HepG2 (cell line): ENCODE results near the gene GRAMD2A. TPM values are rescaled to one million over a fixed set of nuclear protein-coding genes. Genes with fewer than 3 reads are reported as not detected.

Source experiments
- ETV5 ChIP-seq: IDR thresholded peaks from 2 replicates; pipeline ENCODE4 v1.6.1; 2018; ENCODE audit warnings: missing biosample characterization, missing genetic modification reagents, inconsistent platforms, borderline replicate concordance
- NR2F6 ChIP-seq, 2 experiments: IDR thresholded peaks; 2 replicates each; pipeline ENCODE4 v1.6.1; 2016; ENCODE audit warnings: antibody characterized with exemption in 1 of 2, mild to moderate bottlenecking in 1 of 2
- PATZ1 ChIP-seq: sonication (generic); formaldehyde crosslinking; IDR thresholded peaks from 2 replicates; pipeline ENCODE4 v1.4.0; 2020; ENCODE audit warnings: missing genetic modification reagents
- XBP1 ChIP-seq: sonication (generic); formaldehyde crosslinking; IDR thresholded peaks from 2 replicates; pipeline ENCODE4 v1.5.0; 2020; ENCODE audit warnings: missing genetic modification reagents
- ZBTB20 ChIP-seq: sonication (generic); formaldehyde crosslinking; IDR thresholded peaks from 2 replicates; pipeline ENCODE4 v1.8.1; 2023; ENCODE audit warnings: missing genetic modification reagents, low read depth, mild to moderate bottlenecking, borderline replicate concordance
- ZNF564 ChIP-seq: sonication (generic); formaldehyde crosslinking; IDR thresholded peaks from 2 replicates; pipeline ENCODE4 v1.8.1; 2023; ENCODE audit warnings: mild to moderate bottlenecking, missing genetic modification reagents
- ZNF883 ChIP-seq: sonication (generic); formaldehyde crosslinking; IDR thresholded peaks from 2 replicates; pipeline ENCODE4 v1.5.1; 2020; ENCODE audit warnings: mild to moderate bottlenecking, missing genetic modification reagents; ENCODE audit errors: not compliant biosample characterization
- ZSCAN31 ChIP-seq: sonication (generic); formaldehyde crosslinking; IDR thresholded peaks from 2 replicates; pipeline ENCODE4 v1.5.0; 2020; ENCODE audit warnings: low read depth, mild to moderate bottlenecking, missing genetic modification reagents
- polyA plus RNA-seq, 8 experiments: library from polyadenylated mRNA; depleted of rRNA in 3 of 8; stranded (reverse) in 7 of 8; unstranded in 1 of 8; fragments of >200 nt; fragmentation: Illumina TruSeq in 4 of 8; extraction: Trizol in 4 of 8; gene quantifications; 2 replicates each; pipeline versions ENCODE4 v1.2.1 to v1.2.3, GENCODE V29; 2011 to 2016; ENCODE audit warnings: low read depth in 4 of 8, missing spikeins in 1 of 8, mixed read lengths in 1 of 8; ENCODE audit not compliant: insufficient read depth in 1 of 8
- total RNA-seq, 5 experiments: library from RNA; depleted of rRNA; stranded (reverse); fragments of >200 nt; fragmentation: Illumina TruSeq; extraction: Trizol; gene quantifications; 2 replicates each; pipeline ENCODE4 v1.2.3, GENCODE V29; 2016; ENCODE audit warnings: low read depth in 1 of 5
- TF ChIP-seq, protein P1 (sequence below): IDR thresholded peaks from 2 replicates; pipeline ENCODE4 v1.6.1; 2016; ENCODE audit warnings: low read depth, borderline replicate concordance
- TF ChIP-seq, protein P2 (sequence below): IDR thresholded peaks from 2 replicates; pipeline ENCODE4 v1.6.1; 2016; ENCODE audit warnings: low read depth
- TF ChIP-seq, protein P3 (sequence below): sonication (generic); formaldehyde crosslinking; IDR thresholded peaks from 2 replicates; pipeline ENCODE4 v1.4.0; 2020; ENCODE audit warnings: missing genetic modification reagents, low read depth, mild to moderate bottlenecking, borderline replicate concordance
- TF ChIP-seq, protein P4 (sequence below): sonication (generic); formaldehyde crosslinking; IDR thresholded peaks from 2 replicates; pipeline ENCODE4 v1.4.0; 2020; ENCODE audit warnings: missing genetic modification reagents

GRAMD2A gene
- total and polyA plus RNA-seq, 2 of the 13 experiments (the other 11 are each of a cell fraction or from before 2014, with no cell fraction given), result 0.04 TPM; not detected in 1

DNA sequence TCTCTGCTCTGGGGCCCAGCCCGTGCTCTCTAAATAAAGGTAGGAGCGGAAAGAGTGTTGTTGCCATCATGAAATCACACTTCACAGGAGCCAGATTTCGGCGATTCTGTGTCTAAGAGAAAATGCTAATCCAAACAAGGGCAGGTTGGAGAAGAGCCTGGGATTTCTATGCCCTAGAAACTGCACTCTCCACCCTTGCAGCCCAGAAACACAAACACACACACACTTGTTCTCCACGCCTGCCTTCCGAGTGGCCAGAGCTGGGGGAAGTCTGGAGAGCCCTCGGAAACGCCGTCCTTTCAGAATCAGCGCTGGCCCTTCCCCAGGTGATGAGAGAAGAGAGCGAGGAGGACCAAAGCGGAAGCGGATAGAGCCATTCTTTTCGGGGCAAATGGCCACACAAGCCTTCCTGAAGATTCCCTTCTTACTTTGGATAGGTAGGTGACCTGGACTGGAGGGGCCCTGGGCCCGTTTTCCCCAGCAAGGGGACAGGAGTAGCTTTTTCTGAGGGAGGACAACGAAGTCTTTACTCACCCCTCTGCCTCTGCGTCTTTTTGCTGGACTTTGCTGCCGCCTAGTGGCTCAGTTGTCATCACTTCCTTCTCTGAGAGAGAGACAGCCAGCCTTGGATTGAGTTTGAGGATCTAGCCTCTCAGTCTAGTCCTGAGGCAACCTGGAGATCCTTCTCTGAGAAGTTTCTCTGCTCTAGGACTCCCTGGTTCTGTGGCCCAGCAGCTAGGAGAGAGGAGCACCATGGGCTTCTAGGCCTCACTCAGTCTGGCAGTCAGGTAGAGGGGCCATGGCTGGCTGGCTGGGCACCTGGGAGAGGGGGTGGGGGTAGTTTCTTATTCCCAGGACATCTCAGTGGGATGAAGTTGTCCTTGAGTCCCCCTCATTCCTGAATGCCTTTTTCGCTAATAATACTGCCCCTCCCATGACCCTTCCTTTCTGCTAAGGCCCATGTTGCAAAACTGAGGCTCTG is 41.7 kb downstream of the GRAMD2A start (continued):
- TF ChIP-seq, protein P1, sequence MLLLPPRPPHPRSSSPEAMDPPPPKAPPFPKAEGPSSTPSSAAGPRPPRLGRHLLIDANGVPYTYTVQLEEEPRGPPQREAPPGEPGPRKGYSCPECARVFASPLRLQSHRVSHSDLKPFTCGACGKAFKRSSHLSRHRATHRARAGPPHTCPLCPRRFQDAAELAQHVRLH (CRISPR knock-in tag), result peak; percentile 79; the same call in 1 of the 2 replicates
- TF ChIP-seq ZNF564 (CRISPR knock-in tag), result no peak
- 0 out of 2 replicates have a peak, but pooled peaks have one; percentile 22 for TF ChIP-seq ZBTB20 (CRISPR knock-in tag)
- no peak for TF ChIP-seq XBP1 (CRISPR knock-in tag)
- TF ChIP-seq, protein P2, sequence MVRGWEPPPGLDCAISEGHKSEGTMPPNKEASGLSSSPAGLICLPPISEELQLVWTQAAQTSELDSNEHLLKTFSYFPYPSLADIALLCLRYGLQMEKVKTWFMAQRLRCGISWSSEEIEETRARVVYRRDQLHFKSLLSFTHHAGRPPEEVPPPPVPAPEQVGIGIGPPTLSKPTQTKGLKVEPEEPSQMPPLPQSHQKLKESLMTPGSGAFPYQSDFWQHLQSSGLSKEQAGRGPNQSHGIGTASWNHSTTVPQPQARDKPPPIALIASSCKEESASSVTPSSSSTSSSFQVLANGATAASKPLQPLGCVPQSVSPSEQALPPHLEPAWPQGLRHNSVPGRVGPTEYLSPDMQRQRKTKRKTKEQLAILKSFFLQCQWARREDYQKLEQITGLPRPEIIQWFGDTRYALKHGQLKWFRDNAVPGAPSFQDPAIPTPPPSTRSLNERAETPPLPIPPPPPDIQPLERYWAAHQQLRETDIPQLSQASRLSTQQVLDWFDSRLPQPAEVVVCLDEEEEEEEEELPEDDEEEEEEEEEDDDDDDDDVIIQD, result no peak
- TF ChIP-seq, protein P3, sequence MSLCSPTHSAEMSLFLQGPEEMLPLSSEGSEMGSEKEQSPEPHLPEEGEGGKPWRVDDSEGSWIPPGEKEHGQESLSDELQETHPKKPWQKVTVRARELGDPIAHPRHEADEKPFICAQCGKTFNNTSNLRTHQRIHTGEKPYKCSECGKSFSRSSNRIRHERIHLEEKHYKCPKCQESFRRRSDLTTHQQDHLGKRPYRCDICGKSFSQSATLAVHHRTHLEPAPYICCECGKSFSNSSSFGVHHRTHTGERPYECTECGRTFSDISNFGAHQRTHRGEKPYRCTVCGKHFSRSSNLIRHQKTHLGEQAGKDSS (CRISPR knock-in tag), result 0 out of 2 replicates have a peak, but pooled peaks have one; percentile 46
- TF ChIP-seq NR2F6 (IDR thresholded peaks at IDR 0.05), result no peak
- TF ChIP-seq NR2F6 (CRISPR knock-in tag; IDR thresholded peaks at IDR 0.05), result peak; percentile 30; the same call in 1 of the 2 replicates
- TF ChIP-seq, protein P4, sequence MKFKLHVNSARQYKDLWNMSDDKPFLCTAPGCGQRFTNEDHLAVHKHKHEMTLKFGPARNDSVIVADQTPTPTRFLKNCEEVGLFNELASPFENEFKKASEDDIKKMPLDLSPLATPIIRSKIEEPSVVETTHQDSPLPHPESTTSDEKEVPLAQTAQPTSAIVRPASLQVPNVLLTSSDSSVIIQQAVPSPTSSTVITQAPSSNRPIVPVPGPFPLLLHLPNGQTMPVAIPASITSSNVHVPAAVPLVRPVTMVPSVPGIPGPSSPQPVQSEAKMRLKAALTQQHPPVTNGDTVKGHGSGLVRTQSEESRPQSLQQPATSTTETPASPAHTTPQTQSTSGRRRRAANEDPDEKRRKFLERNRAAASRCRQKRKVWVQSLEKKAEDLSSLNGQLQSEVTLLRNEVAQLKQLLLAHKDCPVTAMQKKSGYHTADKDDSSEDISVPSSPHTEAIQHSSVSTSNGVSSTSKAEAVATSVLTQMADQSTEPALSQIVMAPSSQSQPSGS, result 0 out of 2 replicates have a peak, but pooled peaks have one; percentile 19
- TF ChIP-seq ETV5, result peak; percentile 61; the same call in 1 of the 2 replicates
- peak; percentile 39 for TF ChIP-seq ZNF883 (CRISPR knock-in tag)
- TF ChIP-seq ZSCAN31 (CRISPR knock-in tag), result 0 out of 2 replicates have a peak, but pooled peaks have one; percentile 19
- 0 out of 2 replicates have a peak, but pooled peaks have one; percentile 14 for TF ChIP-seq PATZ1
